ENCODE measurements around the gene SYT9. TPM values are rescaled to one million over a fixed set of nuclear protein-coding genes. Genes with fewer than 3 reads are reported as not detected.

The SYT9 gene
- total and polyA plus RNA-seq, 2 of the 8 experiments (the other 6 are each of a cell fraction or from before 2014, with no cell fraction given) = 1.5 to 2.9 TPM

DNA sequence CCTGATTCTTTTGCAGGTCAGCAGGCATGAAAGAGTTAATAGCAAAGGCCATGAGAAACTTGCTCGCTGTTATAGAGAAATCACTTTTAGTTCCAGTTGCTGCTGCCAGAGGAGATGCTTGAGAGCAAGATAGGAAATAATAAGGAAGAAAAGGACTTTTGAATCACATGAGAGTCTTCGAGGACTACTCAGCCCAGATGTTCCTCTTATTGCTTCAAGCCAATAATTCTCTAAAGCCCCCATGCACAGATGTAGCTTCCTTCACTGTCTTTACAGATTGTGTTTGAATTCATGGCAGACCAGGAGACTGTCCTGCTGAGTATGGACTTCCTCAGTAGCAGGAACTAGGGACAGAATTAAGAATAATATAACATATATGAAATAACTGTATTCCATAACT, 183.5 kb downstream of the SYT9 start:
- Histone ChIP-seq H3K4me1 (replicated peaks in 1 of 4; ENCODE audit: control insufficient read depth in 3 of 4, insufficient read depth in 4 of 4, low read length in 3 of 4) (peaks cover 0 to 3% (median 0%) of the 10 kb centered on the region in 4 experiments; a peak in 3 of 7 replicates), H2BK15ac (ENCODE audit: low read length) (no peak overlapping the region), H3K23ac (ENCODE audit: insufficient read length) (no peak overlapping the region), H3K79me2 (ENCODE audit: control insufficient read depth in 1 of 2, insufficient read depth in 2 of 2, low read length in 2 of 2) (no peaks in the 10 kb centered on the region), H4K20me1 (replicated peaks in 1 of 2; ENCODE audit: control insufficient read depth in 1 of 2, insufficient read depth in 2 of 2, low read length in 2 of 2) (no peaks in the 10 kb centered on the region), H3K4me2 (ENCODE audit: insufficient read depth in 1 of 2, low read depth in 2 of 2, low read length in 2 of 2) (no peak overlapping the region), H3K79me1 (ENCODE audit: low read depth, low read length) (no peaks in the 10 kb centered on the region; the same call in 1 of the 2 replicates), H2BK12ac (ENCODE audit: low read depth, low read length) (no peak overlapping the region), H4K8ac (ENCODE audit: extremely low read depth, insufficient read depth, low read length) (no peak overlapping the region), H3K27ac (ENCODE audit: low read depth, low read length) (no peak overlapping the region), H3K27me3 (replicated peaks in 1 of 4; ENCODE audit: control insufficient read depth in 3 of 4, extremely low read depth in 1 of 4, insufficient read depth in 3 of 4, low read length in 3 of 4) (no peaks in the 10 kb centered on the region), H3K56ac (replicated peaks; ENCODE audit: insufficient read length, low read depth, low read length) (no peak overlapping the region), H3K4me3 (ENCODE audit: extremely low read depth in 1 of 4, insufficient read depth in 2 of 4, low read depth in 3 of 4, low read length in 4 of 4) (no peak overlapping the region), H2BK120ac (replicated peaks; ENCODE audit: low read depth, low read length) (no peak overlapping the region), H4K5ac (ENCODE audit: insufficient read length, low read depth, low read length) (no peak overlapping the region), H3K9me3 (ENCODE audit: insufficient read depth in 2 of 2, low read depth in 1 of 2, low read length in 1 of 2) (no peaks in the 10 kb centered on the region), H3K18ac (ENCODE audit: extremely low read depth, low read length) (no peak overlapping the region), H2AK5ac (ENCODE audit: low read depth, low read length) (no peak overlapping the region), H4K91ac (replicated peaks; ENCODE audit: insufficient read length, low read length) (no peak overlapping the region), H2BK5ac (ENCODE audit: low read depth, low read length) (no peak overlapping the region), H3K9ac (replicated peaks in 1 of 4; ENCODE audit: extremely low read depth in 1 of 4, low read depth in 3 of 4, low read length in 3 of 4) (no peak overlapping the region), H3K4ac (replicated peaks; ENCODE audit: insufficient read length, low read depth, low read length) (no peak overlapping the region), H3K23me2 (ENCODE audit: low read depth, low read length) (no peaks in the 10 kb centered on the region), H3K36me3 (ENCODE audit: control insufficient read depth in 2 of 4, insufficient read depth in 4 of 4, low read length in 3 of 4) (no peaks in the 10 kb centered on the region), H2BK20ac (ENCODE audit: low read length) (no peak overlapping the region), H3K14ac (ENCODE audit: insufficient read length) (no peak overlapping the region), H2AFZ (ENCODE audit: low read length) (no peak overlapping the region)
- DNase-seq (ENCODE audit: low read depth in 1 of 2, low spot score in 2 of 2) (no peak), FAIRE-seq (no peak)
- WGBS, 2 experiments (ENCODE audit: extremely low coverage in 1 of 2, insufficient coverage in 1 of 2, insufficient read length in 1 of 2, insufficient replicate concordance in 2 of 2, low coverage in 1 of 2, low lambda C conversion rate in 2 of 2, missing lambda C conversion rate in 1 of 2) = 91% methylated on average over 2 of the region's 2 CpGs; no CpG with 5 or more reads in 1 of the 2 experiments
- POLR2A ChIA-PET (ENCODE audit: partially characterized antibody) = no interaction called here
- CTCF ChIA-PET (ENCODE audit: partially characterized antibody) = interaction anchor here (0.6 to 3.9 kb wide), 6 partner anchors 9 to 343 kb away, joined by 3 to 20 read pairs (median 4); no protein-coding TSS in a partner anchor
- no peak for TF ChIP-seq HDAC2 (IDR thresholded peaks at IDR 0.05; ENCODE audit: borderline replicate concordance in 1 of 2, low read depth in 2 of 2, low read length in 2 of 2)
- TF ChIP-seq, protein P1, sequence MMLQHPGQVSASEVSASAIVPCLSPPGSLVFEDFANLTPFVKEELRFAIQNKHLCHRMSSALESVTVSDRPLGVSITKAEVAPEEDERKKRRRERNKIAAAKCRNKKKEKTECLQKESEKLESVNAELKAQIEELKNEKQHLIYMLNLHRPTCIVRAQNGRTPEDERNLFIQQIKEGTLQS (IDR thresholded peaks at IDR 0.05; ENCODE audit: insufficient read depth, low read depth, low read length) = no peak
- no peak for TF ChIP-seq TAF1 (IDR thresholded peaks at IDR 0.05; ENCODE audit: low read depth, low read length)
- no peak for TF ChIP-seq SIRT6 (IDR thresholded peaks at IDR 0.05; ENCODE audit: low read length)
- TF ChIP-seq KDM4A (IDR thresholded peaks at IDR 0.05; ENCODE audit: low read depth, low read length, severe bottlenecking) = no peak
- no peak for TF ChIP-seq PHF8 (conservative IDR thresholded peaks at IDR 0.05; ENCODE audit: low read depth, low read length)
- TF ChIP-seq SUZ12 (IDR thresholded peaks at IDR 0.05; ENCODE audit: low read length) = no peak
- no peak for TF ChIP-seq CBX8 (IDR thresholded peaks at IDR 0.05; ENCODE audit: borderline replicate concordance, low read depth, low read length)
- TF ChIP-seq POLR2A (IDR thresholded peaks at IDR 0.05; ENCODE audit: control extremely low read depth in 1 of 2, low read depth in 2 of 2, low read length in 2 of 2) = no peak
- no peak for TF ChIP-seq GTF2F1 (IDR thresholded peaks at IDR 0.05; ENCODE audit: borderline replicate concordance, low read depth, low read length)
- no peak for TF ChIP-seq FOSL1 (IDR thresholded peaks at IDR 0.05; ENCODE audit: insufficient read depth, low read depth, low read length)
- TF ChIP-seq NRF1 (IDR thresholded peaks at IDR 0.05; ENCODE audit: low read depth, low read length) = no peak
- TF ChIP-seq CTBP2 (IDR thresholded peaks at IDR 0.05; ENCODE audit: borderline replicate concordance, insufficient read depth, insufficient read length, low read length) = no peak
- no peak for TF ChIP-seq RBBP5 (IDR thresholded peaks at IDR 0.05; ENCODE audit: borderline replicate concordance, low read depth, low read length)

Measured in H1 (cell line).